HepG2 (cell line): ENCODE measurements around the gene STK10. TPM values are rescaled to one million over a fixed set of nuclear protein-coding genes. Genes with fewer than 3 reads are reported as not detected.
A peak's percentile ranks its signal among the peaks of the same experiment; 100 is the strongest.

Experiments used
- ATAC-seq: fragments of 200-7000 bp; cut with Tn5 transposase; 3 replicates; pipeline ENCODE4 v1.9.1; 2020; ENCODE audit warnings: mild to moderate bottlenecking, moderate library complexity
- BruUV-seq: library from RNA; stranded (reverse); fragments of 400-500 nt; replicated peaks from 2 replicates; lab custom pipeline; 2021; lab: Mats Ljungman, UMichigan
- CTCF ChIA-PET: fragments of 300-600 bp; formaldehyde crosslinking; extraction: SDS; loops from one replicate; lab custom pipeline; 2021; ENCODE audit warnings: low total read pairs, inconsistent platforms, low intra/inter-chr PET ratio; lab: Yijun Ruan, JAX
- POLR2A ChIA-PET: fragments of 350-600 bp; sonication (Branson Sonifier 250); formaldehyde crosslinking; loops from one replicate; lab custom pipeline; 2020; ENCODE audit warnings: antibody characterized with exemption, inconsistent platforms; lab: Yijun Ruan, JAX
- DNase-seq: peaks from one replicate; pipeline ENCODE4 v3.0.0-alpha.2; 2015; ENCODE audit warnings: low spot score
- FAIRE-seq: peaks from 3 replicates; lab custom pipeline; 2011; peaks lifted over from hg19 to GRCh38; lab: Jason Lieb, UNC
- H2AFZ ChIP-seq: one replicate; pipeline ENCODE4 v1.6.1; 2011; ENCODE audit warnings: low read length, inconsistent platforms
- H3K27ac ChIP-seq: fragments of 300-600 bp; 3 replicates; pipeline ENCODE4 v1.8.0; 2011; ENCODE audit warnings: mixed run types, mild to moderate bottlenecking, mixed read lengths, low read length, inconsistent platforms; ENCODE audit not compliant: insufficient read depth; ENCODE audit errors: extremely low read length
- H3K27me3 ChIP-seq, 2 experiments: fragments of 200-600 bp in 1 of 2; 2 replicates in 1 of 2; 3 replicates in 1 of 2; pipeline versions ENCODE4 v1.6.0 to v1.8.0; 2011; ENCODE audit warnings: low read length in 2 of 2, mild to moderate bottlenecking in 2 of 2, moderate library complexity in 2 of 2, inconsistent platforms in 1 of 2; ENCODE audit not compliant: insufficient read depth in 2 of 2, control insufficient read depth in 1 of 2
- H3K36me3 ChIP-seq, 2 experiments: fragments of 200-600 bp in 1 of 2; replicated peaks in 1 of 2; 2 replicates in 1 of 2; 3 replicates in 1 of 2; pipeline versions ENCODE4 v1.5.1 to v1.8.0; 2011; ENCODE audit warnings: low read length in 2 of 2, inconsistent platforms in 1 of 2; ENCODE audit not compliant: insufficient read depth in 2 of 2, control insufficient read depth in 1 of 2
- H3K4me1 ChIP-seq: 2 replicates; pipeline ENCODE4 v1.5.1; 2012; ENCODE audit warnings: low read length, inconsistent platforms; ENCODE audit not compliant: insufficient read depth
- H3K4me2 ChIP-seq: 2 replicates; pipeline ENCODE4 v1.6.0; 2011; ENCODE audit warnings: low read depth, low read length, inconsistent platforms
- H3K4me3 ChIP-seq, 3 experiments: fragments of 200-600 bp in 1 of 3; sonication (generic), shearing (Covaris generic) in 1 of 3; replicated peaks in 1 of 3; 2 replicates each; pipeline ENCODE4 v1.5.1; 2011 to 2016; ENCODE audit warnings: low read length in 3 of 3, inconsistent platforms in 2 of 3, low read depth in 2 of 3, mild to moderate bottlenecking in 2 of 3, control low read depth in 1 of 3, mixed read lengths in 1 of 3; ENCODE audit not compliant: insufficient read depth in 1 of 3
- H3K79me2 ChIP-seq: one replicate; pipeline ENCODE4 v1.6.1; 2011; ENCODE audit warnings: low read length, inconsistent platforms; ENCODE audit not compliant: insufficient read depth
- H3K9ac ChIP-seq: 2 replicates; pipeline ENCODE4 v1.6.0; 2011; ENCODE audit warnings: mild to moderate bottlenecking, low read depth, low read length, inconsistent platforms; ENCODE audit not compliant: insufficient read depth
- H3K9me3 ChIP-seq: 2 replicates; pipeline ENCODE4 v1.5.1; 2012; ENCODE audit warnings: mild to moderate bottlenecking, low read length
- H4K20me1 ChIP-seq: 2 replicates; pipeline ENCODE4 v1.6.0; 2011; ENCODE audit warnings: inconsistent platforms, mild to moderate bottlenecking, low read length, moderate library complexity; ENCODE audit not compliant: insufficient read depth
- CENPX ChIP-seq: sonication (generic); formaldehyde crosslinking; IDR thresholded peaks from 2 replicates; pipeline ENCODE4 v1.9.0; 2021; ENCODE audit warnings: mild to moderate bottlenecking, missing genetic modification reagents, moderate library complexity
- KMT2B ChIP-seq: IDR thresholded peaks from 2 replicates; pipeline ENCODE4 v1.6.1; 2016; ENCODE audit warnings: missing genetic modification reagents, missing compliant biosample characterization
- ZFP41 ChIP-seq: sonication (generic); formaldehyde crosslinking; IDR thresholded peaks from 2 replicates; pipeline ENCODE4 v1.4.0; 2020; ENCODE audit warnings: mild to moderate bottlenecking, missing genetic modification reagents, borderline replicate concordance
- ZNF33B ChIP-seq: sonication (generic); formaldehyde crosslinking; IDR thresholded peaks from 2 replicates; pipeline ENCODE4 v1.5.1; 2020; ENCODE audit warnings: mild to moderate bottlenecking, missing genetic modification reagents
- ZNF629 ChIP-seq: sonication (generic); formaldehyde crosslinking; conservative IDR thresholded peaks from 2 replicates; pipeline ENCODE4 v1.5.0; 2020; ENCODE audit warnings: missing genetic modification reagents
- WGBS: methylation state at CpG from one replicate; pipeline ENCODE4 v1.1.6; 2017; ENCODE audit warnings: low lambda C conversion rate; 5-methylcytosine and 5-hydroxymethylcytosine counted together
- in situ Hi-C: cut with HindIII; loops from 2 replicates; pipeline ENCODE4 v1.10.0; 2017; ENCODE audit warnings: low pct_unique_long_range_greater_than_20kb; ENCODE audit not compliant: extremely low pct_ligation_motif_present
- intact Hi-C: fragments of 100-400 bp; cut with micrococcal nuclease; formaldehyde crosslinking; loops from one replicate; pipeline ENCODE4 v1.10.0; 2022; ENCODE audit not compliant: unreplicated experiment
- polyA plus RNA-seq, 8 experiments: library from polyadenylated mRNA; depleted of rRNA in 3 of 8; stranded (reverse) in 7 of 8; unstranded in 1 of 8; fragments of >200 nt; fragmentation: Illumina TruSeq in 4 of 8; extraction: Trizol in 4 of 8; gene quantifications; 2 replicates each; pipeline versions ENCODE4 v1.2.1 to v1.2.3, GENCODE V29; 2011 to 2016; ENCODE audit warnings: low read depth in 4 of 8, missing spikeins in 1 of 8, mixed read lengths in 1 of 8; ENCODE audit not compliant: insufficient read depth in 1 of 8
- total RNA-seq, 5 experiments: library from RNA; depleted of rRNA; stranded (reverse); fragments of >200 nt; fragmentation: Illumina TruSeq; extraction: Trizol; gene quantifications; 2 replicates each; pipeline ENCODE4 v1.2.3, GENCODE V29; 2016; ENCODE audit warnings: low read depth in 1 of 5
- TF ChIP-seq, protein P1 (sequence below): IDR thresholded peaks from 2 replicates; pipeline ENCODE4 v1.6.1; 2016; ENCODE audit warnings: missing genetic modification reagents, missing compliant biosample characterization
- TF ChIP-seq, protein P2 (sequence below): sonication (generic); formaldehyde crosslinking; IDR thresholded peaks from 2 replicates; pipeline ENCODE4 v1.4.0; 2020; ENCODE audit warnings: missing genetic modification reagents

STK10 gene
- total and polyA plus RNA-seq, 2 of the 13 experiments (the other 11 are each of a cell fraction or from before 2014, with no cell fraction given), result 7.0 to 7.2 TPM

DNA sequence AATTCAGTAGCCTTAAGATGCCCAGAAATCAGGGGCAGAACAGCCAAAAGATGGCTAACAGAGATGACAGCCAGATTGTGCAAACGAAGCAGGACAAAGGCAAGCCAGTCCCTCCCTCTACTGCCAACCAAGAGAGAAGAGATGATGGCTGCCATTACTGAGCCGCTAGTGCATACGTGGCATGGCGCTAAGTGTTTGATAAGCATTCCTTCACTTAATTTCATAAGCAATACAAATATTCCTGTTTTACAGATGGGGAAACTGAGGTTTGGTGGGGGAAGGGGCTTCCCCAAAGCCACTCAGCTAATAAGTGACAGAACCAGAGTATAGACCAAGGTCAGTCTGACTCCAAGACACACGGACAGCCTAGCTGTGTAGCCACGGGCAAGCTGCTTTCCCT, 44.1 kb downstream of the STK10 start:
- BruUV-seq, result no TSS peak
- no peaks in the 10 kb centered on the region for H3K79me2 ChIP-seq
- H2AFZ ChIP-seq, result no peak overlapping the region
- ChIA-PET CTCF (no interaction called here), POLR2A (interaction anchor here (0.6 to 1.0 kb wide), 3 partner anchors 20 to 31 kb away, joined by 3 to 4 read pairs (median 3); no protein-coding TSS in a partner anchor)
- WGBS, result 91% methylated on average over 4 of the region's 6 CpGs
- FAIRE-seq (no peak), DNase-seq (no peak), ATAC-seq (no peak)
- no peaks in the 10 kb centered on the region for H3K9me3 ChIP-seq
- H3K4me1 ChIP-seq, result peaks cover 40% of the 10 kb centered on the region
- no peak overlapping the region for H3K27ac ChIP-seq
- intact Hi-C loops, result no loop called here
- peak overlapping the region; percentile 49 for H3K4me2 ChIP-seq
- no peaks in the 10 kb centered on the region for H3K27me3 ChIP-seq
- no peaks in the 10 kb centered on the region for H4K20me1 ChIP-seq
- TF ChIP-seq ZFP41 (CRISPR knock-in tag) (no peak), KMT2B (CRISPR knock-in tag) (no peak), ZNF33B (CRISPR knock-in tag) (no peak), CENPX (CRISPR knock-in tag) (no peak), ZNF629 (0 out of 2 replicates have a peak, but pooled peaks have one; percentile 14)
- TF ChIP-seq, protein P1, sequence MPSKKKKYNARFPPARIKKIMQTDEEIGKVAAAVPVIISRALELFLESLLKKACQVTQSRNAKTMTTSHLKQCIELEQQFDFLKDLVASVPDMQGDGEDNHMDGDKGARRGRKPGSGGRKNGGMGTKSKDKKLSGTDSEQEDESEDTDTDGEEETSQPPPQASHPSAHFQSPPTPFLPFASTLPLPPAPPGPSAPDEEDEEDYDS (CRISPR knock-in tag), result no peak
- TF ChIP-seq, protein P2, sequence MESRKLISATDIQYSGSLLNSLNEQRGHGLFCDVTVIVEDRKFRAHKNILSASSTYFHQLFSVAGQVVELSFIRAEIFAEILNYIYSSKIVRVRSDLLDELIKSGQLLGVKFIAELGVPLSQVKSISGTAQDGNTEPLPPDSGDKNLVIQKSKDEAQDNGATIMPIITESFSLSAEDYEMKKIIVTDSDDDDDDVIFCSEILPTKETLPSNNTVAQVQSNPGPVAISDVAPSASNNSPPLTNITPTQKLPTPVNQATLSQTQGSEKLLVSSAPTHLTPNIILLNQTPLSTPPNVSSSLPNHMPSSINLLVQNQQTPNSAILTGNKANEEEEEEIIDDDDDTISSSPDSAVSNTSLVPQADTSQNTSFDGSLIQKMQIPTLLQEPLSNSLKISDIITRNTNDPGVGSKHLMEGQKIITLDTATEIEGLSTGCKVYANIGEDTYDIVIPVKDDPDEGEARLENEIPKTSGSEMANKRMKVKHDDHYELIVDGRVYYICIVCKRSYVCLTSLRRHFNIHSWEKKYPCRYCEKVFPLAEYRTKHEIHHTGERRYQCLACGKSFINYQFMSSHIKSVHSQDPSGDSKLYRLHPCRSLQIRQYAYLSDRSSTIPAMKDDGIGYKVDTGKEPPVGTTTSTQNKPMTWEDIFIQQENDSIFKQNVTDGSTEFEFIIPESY, result peak; percentile 76
- H3K4me3 ChIP-seq, result no peak overlapping the region
- H3K36me3 ChIP-seq, result no peaks in the 10 kb centered on the region; a peak in 1 of 5 replicates
- in situ Hi-C loops, result no loop called here
- no peak overlapping the region for H3K9ac ChIP-seq
